ENCODE data around the gene TNC. TPM values are rescaled to one million over a fixed set of nuclear protein-coding genes. Genes with fewer than 3 reads are reported as not detected.

Gene TNC
- total and polyA plus RNA-seq, 2 donors (not counting 3 experiments of a cell fraction or from before 2014, with no cell fraction given), result 0.29 TPM; not detected in 1

DNA sequence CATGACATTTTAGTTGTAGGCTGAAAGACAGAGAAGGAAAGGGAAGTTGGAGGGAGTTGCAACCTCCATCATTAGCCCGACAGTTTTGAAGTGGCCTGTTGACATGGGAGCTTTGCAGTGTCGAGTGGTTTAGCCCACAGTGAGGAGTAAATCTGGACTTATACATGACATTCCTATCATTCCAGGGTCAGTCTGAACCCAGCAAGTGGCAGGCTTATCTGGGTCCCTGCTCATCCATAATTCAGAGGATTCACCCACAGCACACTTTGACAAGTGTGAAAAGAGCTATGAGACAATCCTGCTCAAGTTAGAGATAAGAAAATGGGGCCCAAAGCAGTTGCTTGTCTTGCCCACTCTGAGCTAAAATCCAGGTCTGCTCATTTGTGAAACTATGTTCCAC is 8.4 kb upstream of the TNC start:
- BruUV-seq (replicated peaks), result no TSS peak
- ChIA-PET POLR2A (no interaction called here), CTCF (no interaction called here)
- Histone ChIP-seq H3K4me1 (ENCODE audit: control insufficient read depth, extremely low read depth, insufficient read depth, low read length) (no peaks in the 10 kb centered on the region), H3K9ac (replicated peaks; ENCODE audit: extremely low read depth, insufficient read depth, low read length) (no peak overlapping the region), H3K9me3 (replicated peaks; ENCODE audit: control insufficient read depth, insufficient read depth, low read length) (no peaks in the 10 kb centered on the region), H3K4me3 (replicated peaks in 1 of 3; ENCODE audit: insufficient read depth in 1 of 3, low read depth in 1 of 3, low read length in 3 of 3) (no peak overlapping the region), H3K79me2 (ENCODE audit: control insufficient read depth, insufficient read depth, low read length) (no peaks in the 10 kb centered on the region), H2AFZ (ENCODE audit: low read depth, low read length) (no peak overlapping the region), H3K27me3 (ENCODE audit: control insufficient read depth in 2 of 2, insufficient read depth in 2 of 2, low read length in 2 of 2) (no peaks in the 10 kb centered on the region), H3K9me1 (replicated peaks; ENCODE audit: control insufficient read depth, extremely low read depth, insufficient read depth, low read length) (no peaks in the 10 kb centered on the region), H4K20me1 (replicated peaks; ENCODE audit: control insufficient read depth, extremely low read depth, insufficient read depth, low read length) (no peaks in the 10 kb centered on the region), H3K36me3 (ENCODE audit: control insufficient read depth in 2 of 2, extremely low read depth in 1 of 2, insufficient read depth in 2 of 2, low read length in 2 of 2) (no peaks in the 10 kb centered on the region), H3K27ac (ENCODE audit: insufficient read depth, low read depth, low read length) (no peak overlapping the region), H3K4me2 (ENCODE audit: insufficient read depth, low read length) (no peak overlapping the region)
- FAIRE-seq, result no peak
- TF ChIP-seq CTCF (IDR thresholded peaks at IDR 0.05; ENCODE audit: extremely low read depth in 1 of 2, insufficient read depth in 1 of 2, low read depth in 1 of 2, low read length in 2 of 2), result no peak
- no peak for TF ChIP-seq POLR2AphosphoS5 (IDR thresholded peaks at IDR 0.05; ENCODE audit: insufficient read depth, low read depth, low read length)
- TF ChIP-seq GATA2 (IDR thresholded peaks at IDR 0.05; ENCODE audit: insufficient read depth, insufficient read length, low read depth, low read length), result no peak
- TF ChIP-seq JUN (IDR thresholded peaks at IDR 0.05; ENCODE audit: borderline replicate concordance, insufficient read depth, insufficient read length, low read depth), result no peak
- dilution Hi-C loops (cut with MboI; ENCODE audit: extremely low pct_ligation_motif_present, low sequenced_read_pairs) (no loop called here), intact Hi-C loops (cut with micrococcal nuclease) (no loop called here)
- DNase-seq (ENCODE audit: low read depth, low spot score), result no peak

DNA sequence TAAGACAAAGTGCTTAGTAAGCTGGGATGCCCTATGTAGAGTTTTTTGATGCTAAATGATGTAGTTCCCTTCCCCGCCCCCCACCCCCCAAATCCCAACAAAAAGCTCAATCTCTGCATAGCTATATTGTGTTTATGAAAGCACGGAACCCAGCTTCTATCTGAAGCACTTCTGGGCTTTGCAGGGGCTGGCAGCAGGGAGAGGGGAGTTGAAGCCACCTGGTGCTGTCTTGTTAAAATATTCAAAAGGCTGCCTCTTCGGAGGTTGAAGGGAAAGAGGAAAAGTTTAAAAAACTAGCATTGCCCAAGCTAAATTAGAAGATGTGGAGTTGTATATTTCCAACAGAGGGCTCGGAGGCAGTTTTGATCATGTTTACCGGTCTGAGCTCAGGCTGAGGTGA is 5.0 kb upstream of the TNC start:
- no peak for FAIRE-seq
- no peaks in the 10 kb centered on the region for H3K27me3 ChIP-seq (ENCODE audit: control insufficient read depth in 2 of 2, insufficient read depth in 2 of 2, low read length in 2 of 2)
- CTCF ChIA-PET, result no interaction called here
- H3K79me2 ChIP-seq (ENCODE audit: control insufficient read depth, insufficient read depth, low read length), result no peaks in the 10 kb centered on the region
- H3K4me1 ChIP-seq (ENCODE audit: control insufficient read depth, extremely low read depth, insufficient read depth, low read length), result no peaks in the 10 kb centered on the region
- POLR2A ChIA-PET, result no interaction called here
- dilution Hi-C loops (cut with MboI; ENCODE audit: extremely low pct_ligation_motif_present, low sequenced_read_pairs) (no loop called here), intact Hi-C loops (cut with micrococcal nuclease) (no loop called here)
- TF ChIP-seq EZH2 (IDR thresholded peaks at IDR 0.05; ENCODE audit: borderline replicate concordance, low read depth, low read length, severe bottlenecking) (no peak), POLR2AphosphoS5 (IDR thresholded peaks at IDR 0.05; ENCODE audit: insufficient read depth, low read depth, low read length) (no peak), JUN (IDR thresholded peaks at IDR 0.05; ENCODE audit: borderline replicate concordance, insufficient read depth, insufficient read length, low read depth) (no peak), FOS (IDR thresholded peaks at IDR 0.05; ENCODE audit: borderline replicate concordance, insufficient read depth, low read length) (no peak), CTCF (IDR thresholded peaks at IDR 0.05; ENCODE audit: extremely low read depth in 1 of 2, insufficient read depth in 1 of 2, low read depth in 1 of 2, low read length in 2 of 2) (no peak), POLR2A (IDR thresholded peaks at IDR 0.05; ENCODE audit: low read depth, low read length) (no peak), MAX (IDR thresholded peaks at IDR 0.05; ENCODE audit: insufficient read depth, insufficient read length) (no peak), GATA2 (IDR thresholded peaks at IDR 0.05; ENCODE audit: insufficient read depth, insufficient read length, low read depth, low read length) (no peak), MYC (IDR thresholded peaks at IDR 0.05; ENCODE audit: low read depth, low read length) (no peak)
- no TSS peak for BruUV-seq (replicated peaks)
- no peaks in the 10 kb centered on the region for H3K9me1 ChIP-seq (replicated peaks; ENCODE audit: control insufficient read depth, extremely low read depth, insufficient read depth, low read length)
- no peak for DNase-seq (ENCODE audit: low read depth, low spot score)
- H4K20me1 ChIP-seq (replicated peaks; ENCODE audit: control insufficient read depth, extremely low read depth, insufficient read depth, low read length), result no peaks in the 10 kb centered on the region
- H3K36me3 ChIP-seq (ENCODE audit: control insufficient read depth in 2 of 2, extremely low read depth in 1 of 2, insufficient read depth in 2 of 2, low read length in 2 of 2), result no peaks in the 10 kb centered on the region
- no peaks in the 10 kb centered on the region for H3K9me3 ChIP-seq (replicated peaks; ENCODE audit: control insufficient read depth, insufficient read depth, low read length)
- H3K9ac ChIP-seq (replicated peaks; ENCODE audit: extremely low read depth, insufficient read depth, low read length), result no peak overlapping the region
- H3K4me3 ChIP-seq (replicated peaks in 1 of 3; ENCODE audit: insufficient read depth in 1 of 3, low read depth in 1 of 3, low read length in 3 of 3), result no peak overlapping the region
- H2AFZ ChIP-seq (ENCODE audit: low read depth, low read length), result no peak overlapping the region
- H3K4me2 ChIP-seq (ENCODE audit: insufficient read depth, low read length), result no peak overlapping the region
- H3K27ac ChIP-seq (ENCODE audit: insufficient read depth, low read depth, low read length), result no peak overlapping the region

Measured in endothelial cell of umbilical vein (primary cell).